MM.1S (cell line): Measurements from ENCODE around the gene SLC24A4.

Source experiments
- DNase-seq: peaks from one replicate; pipeline ENCODE4 v3.0.0-alpha.2; 2015
- H2AFZ ChIP-seq: fragments of 300-600 bp; sonication (generic); 2 replicates; pipeline ENCODE4 v1.6.0; 2016; ENCODE audit warnings: antibody characterized with exemption, low read length
- H3F3A ChIP-seq: fragments of 300-600 bp; sonication (generic); 2 replicates; pipeline ENCODE4 v1.6.1; 2016; ENCODE audit warnings: mild to moderate bottlenecking, antibody characterized with exemption, low read length, moderate library complexity, mixed read lengths; ENCODE audit not compliant: insufficient read depth
- H3K27ac ChIP-seq: fragments of 300-600 bp; sonication (generic); 2 replicates; pipeline ENCODE4 v1.5.1; 2016; ENCODE audit warnings: mild to moderate bottlenecking, low read length
- H3K27me3 ChIP-seq: fragments of 300-600 bp; sonication (generic); replicated peaks from 2 replicates; pipeline ENCODE4 v1.6.0; 2016; ENCODE audit warnings: low read length; ENCODE audit not compliant: insufficient read depth
- H3K36me3 ChIP-seq: fragments of 300-600 bp; sonication (generic); replicated peaks from 2 replicates; pipeline ENCODE4 v1.6.1; 2016; ENCODE audit warnings: mild to moderate bottlenecking, low read length, mixed read lengths; ENCODE audit not compliant: insufficient read depth
- H3K4me1 ChIP-seq: fragments of 300-600 bp; sonication (generic); 2 replicates; pipeline ENCODE4 v1.6.1; 2016; ENCODE audit warnings: low read length, mixed read lengths
- H3K4me2 ChIP-seq: fragments of 300-600 bp; sonication (generic); 2 replicates; pipeline ENCODE4 v1.6.0; 2016; ENCODE audit warnings: low read depth, low read length
- H3K4me3 ChIP-seq: fragments of 300-600 bp; sonication (generic); 2 replicates; pipeline ENCODE4 v1.5.1; 2016; ENCODE audit warnings: low read length, mixed read lengths
- H3K79me2 ChIP-seq: fragments of 300-600 bp; sonication (generic); 2 replicates; pipeline ENCODE4 v1.6.1; 2016; ENCODE audit warnings: mixed run types, low read length, mixed read lengths
- H3K9ac ChIP-seq: fragments of 300-600 bp; sonication (generic); 2 replicates; pipeline ENCODE4 v1.6.1; 2016; ENCODE audit warnings: low read length, mixed read lengths
- H3K9me2 ChIP-seq: fragments of 300-600 bp; sonication (generic); replicated peaks from 2 replicates; pipeline ENCODE4 v1.6.1; 2016; ENCODE audit warnings: mild to moderate bottlenecking, low read length, mixed read lengths; ENCODE audit not compliant: insufficient read depth
- H3K9me3 ChIP-seq: fragments of 300-600 bp; sonication (generic); replicated peaks from 2 replicates; pipeline ENCODE4 v1.6.1; 2016; ENCODE audit warnings: mild to moderate bottlenecking, low read length, mixed read lengths; ENCODE audit not compliant: insufficient read depth
- H4K20me1 ChIP-seq: fragments of 300-600 bp; sonication (generic); 2 replicates; pipeline ENCODE4 v1.6.1; 2016; ENCODE audit warnings: mild to moderate bottlenecking, low read length, moderate library complexity, mixed read lengths; ENCODE audit not compliant: insufficient read depth
- CTCF ChIP-seq: fragments of 300-600 bp; sonication (generic); IDR thresholded peaks from 2 replicates; pipeline ENCODE4 v1.5.1; 2016; ENCODE audit warnings: antibody characterized with exemption, low read length, mixed read lengths
- EZH2 ChIP-seq: fragments of 300-600 bp; sonication (generic); optimal IDR thresholded peaks from 2 replicates; pipeline ENCODE3; 2017; ENCODE audit warnings: low read depth, mild to moderate bottlenecking, antibody characterized with exemption, low read length, mixed read lengths
- EZH2phosphoT487 ChIP-seq: fragments of 300-600 bp; sonication (generic); IDR thresholded peaks from 2 replicates; pipeline ENCODE4 v1.6.1; 2018; ENCODE audit warnings: antibody characterized with exemption, low read length

Gene SLC24A4

GRCh38 chr14:92448786-92449185 lies 125.8 kb downstream of the SLC24A4 start:
- Histone ChIP-seq H3K27me3 (no peaks in the 10 kb centered on the region), H3K27ac (no peak overlapping the region), H3K9me3 (no peaks in the 10 kb centered on the region), H4K20me1 (no peaks in the 10 kb centered on the region), H3K79me2 (no peaks in the 10 kb centered on the region), H3K9ac (no peak overlapping the region), H3K36me3 (no peaks in the 10 kb centered on the region), H3K9me2 (no peaks in the 10 kb centered on the region), H2AFZ (no peak overlapping the region), H3K4me1 (no peaks in the 10 kb centered on the region), H3F3A (no peaks in the 10 kb centered on the region), H3K4me3 (no peak overlapping the region), H3K4me2 (no peak overlapping the region)
- TF ChIP-seq CTCF (no peak), EZH2 (no peak)
- no peak for DNase-seq

DNA sequence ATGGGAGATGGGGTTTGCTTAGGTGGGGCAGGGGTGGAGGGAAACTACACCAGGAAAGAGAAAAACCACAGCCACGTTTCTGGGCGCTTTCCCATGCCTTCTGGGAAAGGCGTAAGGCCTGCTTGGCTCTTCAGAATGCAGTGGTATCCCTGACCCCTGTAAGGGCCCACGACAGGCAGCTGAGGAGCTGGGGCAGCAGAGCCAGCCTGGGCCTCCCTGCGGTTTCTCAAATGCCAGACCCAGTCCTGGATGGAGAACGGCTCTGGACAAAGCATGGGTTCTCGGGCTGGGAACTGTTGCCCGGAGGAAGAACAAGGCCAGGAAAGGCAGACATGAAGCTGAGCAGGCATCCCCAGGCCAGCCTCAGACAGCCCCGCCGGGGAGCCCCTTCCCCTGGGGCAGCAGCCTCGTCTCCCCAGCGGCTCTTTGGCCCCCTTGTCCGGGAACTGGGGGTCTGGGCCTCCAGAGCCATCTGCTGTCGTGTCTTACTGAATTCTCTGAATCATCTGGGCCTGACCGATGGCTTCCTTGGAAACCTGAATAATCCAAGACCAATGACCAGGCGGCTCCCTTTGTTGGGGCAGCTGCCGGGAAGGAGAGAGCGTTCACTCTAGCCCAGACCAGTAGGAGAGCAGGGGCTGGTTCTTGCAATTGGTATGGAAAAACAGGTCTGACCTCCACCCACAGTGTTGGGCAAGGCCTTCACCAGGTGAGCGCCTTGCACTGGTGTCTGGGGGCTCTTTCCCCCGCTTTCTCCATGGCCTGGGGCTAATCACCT lies 126.6 kb downstream of the SLC24A4 start:
- H3K36me3 ChIP-seq: no peaks in the 10 kb centered on the region
- no peaks in the 10 kb centered on the region for H3F3A ChIP-seq
- DNase-seq: no peak
- H3K4me1 ChIP-seq: no peaks in the 10 kb centered on the region
- H3K79me2 ChIP-seq: no peaks in the 10 kb centered on the region
- no peaks in the 10 kb centered on the region for H4K20me1 ChIP-seq
- TF ChIP-seq EZH2: no peak
- no peak for TF ChIP-seq EZH2phosphoT487
- no peak for TF ChIP-seq CTCF
- H3K9ac ChIP-seq: no peak overlapping the region
- no peaks in the 10 kb centered on the region for H3K27me3 ChIP-seq
- no peak overlapping the region for H3K4me2 ChIP-seq
- no peaks in the 10 kb centered on the region for H3K9me2 ChIP-seq
- no peak overlapping the region for H3K27ac ChIP-seq
- no peak overlapping the region for H3K4me3 ChIP-seq
- H2AFZ ChIP-seq: no peak overlapping the region
- no peaks in the 10 kb centered on the region for H3K9me3 ChIP-seq

GRCh38 chr14:92450351-92451070 lies 127.5 kb downstream of the SLC24A4 start:
- H3K9ac ChIP-seq: no peak overlapping the region
- TF ChIP-seq CTCF (no peak), EZH2 (no peak), EZH2phosphoT487 (no peak)
- no peaks in the 10 kb centered on the region for H3F3A ChIP-seq
- no peak overlapping the region for H3K27ac ChIP-seq
- H3K4me2 ChIP-seq: no peak overlapping the region
- no peak for DNase-seq
- H4K20me1 ChIP-seq: no peaks in the 10 kb centered on the region
- no peak overlapping the region for H2AFZ ChIP-seq
- no peaks in the 10 kb centered on the region for H3K9me2 ChIP-seq
- H3K4me1 ChIP-seq: no peaks in the 10 kb centered on the region
- no peaks in the 10 kb centered on the region for H3K79me2 ChIP-seq
- H3K27me3 ChIP-seq: no peaks in the 10 kb centered on the region
- no peaks in the 10 kb centered on the region for H3K9me3 ChIP-seq
- no peak overlapping the region for H3K4me3 ChIP-seq
- no peaks in the 10 kb centered on the region for H3K36me3 ChIP-seq
